Loucy (cell line): ENCODE measurements around the gene GLRX.

Experiments used
- H2AFZ ChIP-seq: fragments of 200-600 bp; sonication (generic); 2 replicates; pipeline ENCODE4 v1.6.0; 2016; ENCODE audit warnings: antibody characterized with exemption, mild to moderate bottlenecking, low read length, moderate library complexity
- H3F3A ChIP-seq: fragments of 200-600 bp; 2 replicates; pipeline ENCODE4 v1.6.0; 2016; ENCODE audit warnings: antibody characterized with exemption, low read depth, mild to moderate bottlenecking
- H3K27me3 ChIP-seq: fragments of 200-600 bp; sonication (generic); 2 replicates; pipeline ENCODE4 v1.6.1; 2014; ENCODE audit warnings: low read length, mild to moderate bottlenecking; ENCODE audit not compliant: insufficient read depth, poor library complexity, severe bottlenecking
- H3K36me3 ChIP-seq: fragments of 200-600 bp; sonication (generic); 2 replicates; pipeline ENCODE4 v1.6.1; 2016; ENCODE audit warnings: low read length; ENCODE audit not compliant: insufficient read depth
- H3K4me1 ChIP-seq: fragments of 200-600 bp; sonication (generic); 2 replicates; pipeline ENCODE4 v1.5.1; 2014; ENCODE audit warnings: low read length, mild to moderate bottlenecking; ENCODE audit not compliant: insufficient read depth, poor library complexity, severe bottlenecking
- H3K4me2 ChIP-seq: fragments of 200-600 bp; sonication (generic); 2 replicates; pipeline ENCODE4 v1.6.0; 2014; ENCODE audit warnings: antibody characterized with exemption, low read length, low read depth, mild to moderate bottlenecking; ENCODE audit not compliant: poor library complexity, severe bottlenecking
- H3K4me3 ChIP-seq: fragments of 200-600 bp; sonication (generic); 2 replicates; pipeline ENCODE4 v1.5.1; 2014; ENCODE audit warnings: low read length, mild to moderate bottlenecking, mixed read lengths; ENCODE audit not compliant: poor library complexity, severe bottlenecking
- H3K79me2 ChIP-seq: fragments of 200-600 bp; sonication (generic); 2 replicates; pipeline ENCODE4 v1.6.1; 2014; ENCODE audit warnings: low read length; ENCODE audit not compliant: insufficient read depth
- H3K9ac ChIP-seq: fragments of 200-600 bp; sonication (generic); 2 replicates; pipeline ENCODE4 v1.6.0; 2014; ENCODE audit warnings: mild to moderate bottlenecking, low read depth, low read length, moderate library complexity; ENCODE audit not compliant: poor library complexity, severe bottlenecking
- H3K9me2 ChIP-seq: fragments of 200-600 bp; sonication (generic); replicated peaks from 2 replicates; pipeline ENCODE4 v1.6.1; 2016; ENCODE audit warnings: low read depth, low read length, mixed read lengths
- H3K9me3 ChIP-seq: fragments of 200-600 bp; sonication (generic); 2 replicates; pipeline ENCODE4 v1.6.1; 2014; ENCODE audit warnings: mild to moderate bottlenecking, antibody characterized with exemption, low read length, low read depth; ENCODE audit not compliant: insufficient read depth
- H4K20me1 ChIP-seq: fragments of 200-600 bp; sonication (generic); 2 replicates; pipeline ENCODE4 v1.6.0; 2014; ENCODE audit warnings: antibody characterized with exemption, low read length, mild to moderate bottlenecking; ENCODE audit not compliant: insufficient read depth, poor library complexity, severe bottlenecking
- CTCF ChIP-seq: fragments of 200-600 bp; sonication (generic); conservative IDR thresholded peaks from 2 replicates; pipeline ENCODE4 v1.5.1; 2014; ENCODE audit warnings: mild to moderate bottlenecking, antibody characterized with exemption, low read length
- EZH2phosphoT487 ChIP-seq: fragments of 200-600 bp; IDR thresholded peaks from 2 replicates; pipeline ENCODE4 v1.6.1; 2018; ENCODE audit warnings: antibody characterized with exemption, mild to moderate bottlenecking, moderate library complexity, borderline replicate concordance

The GLRX gene

GRCh38 chr5:95864456-95864855 lies 41.9 kb upstream of the GLRX start:
- no peaks in the 10 kb centered on the region for H3F3A ChIP-seq
- no peaks in the 10 kb centered on the region for H3K36me3 ChIP-seq
- H2AFZ ChIP-seq, result no peak overlapping the region
- H4K20me1 ChIP-seq, result no peaks in the 10 kb centered on the region
- H3K4me3 ChIP-seq, result no peak overlapping the region
- H3K4me1 ChIP-seq, result peaks cover 12% of the 10 kb centered on the region
- H3K79me2 ChIP-seq, result no peaks in the 10 kb centered on the region
- H3K27me3 ChIP-seq, result no peaks in the 10 kb centered on the region
- H3K9ac ChIP-seq, result no peak overlapping the region
- no peaks in the 10 kb centered on the region for H3K9me2 ChIP-seq
- H3K9me3 ChIP-seq, result no peaks in the 10 kb centered on the region
- H3K4me2 ChIP-seq, result no peak overlapping the region
- TF ChIP-seq EZH2phosphoT487, result no peak
- no peak for TF ChIP-seq CTCF

GRCh38 chr5:95863383-95863757 lies 40.8 kb upstream of the GLRX start:
- H3K79me2 ChIP-seq, result no peaks in the 10 kb centered on the region
- H3K9me2 ChIP-seq, result no peaks in the 10 kb centered on the region
- H4K20me1 ChIP-seq, result no peaks in the 10 kb centered on the region
- H2AFZ ChIP-seq, result no peak overlapping the region
- H3K9me3 ChIP-seq, result no peaks in the 10 kb centered on the region
- H3K4me2 ChIP-seq, result no peak overlapping the region
- TF ChIP-seq EZH2phosphoT487 (no peak), CTCF (no peak)
- no peaks in the 10 kb centered on the region for H3K27me3 ChIP-seq
- no peaks in the 10 kb centered on the region for H3K36me3 ChIP-seq
- H3K9ac ChIP-seq, result no peak overlapping the region
- H3F3A ChIP-seq, result no peaks in the 10 kb centered on the region
- peaks cover 12% of the 10 kb centered on the region for H3K4me1 ChIP-seq
- H3K4me3 ChIP-seq, result no peak overlapping the region

- no peaks in the 10 kb centered on the region for H3F3A ChIP-seq
- H3K9me2 ChIP-seq, result no peaks in the 10 kb centered on the region
- no peaks in the 10 kb centered on the region for H3K9me3 ChIP-seq
- H2AFZ ChIP-seq, result no peak overlapping the region
- H3K4me2 ChIP-seq, result no peak overlapping the region
- H3K4me1 ChIP-seq, result peaks cover 12% of the 10 kb centered on the region
- no peak overlapping the region for H3K9ac ChIP-seq
- no peaks in the 10 kb centered on the region for H3K79me2 ChIP-seq
- TF ChIP-seq CTCF (no peak), EZH2phosphoT487 (no peak)
- H3K4me3 ChIP-seq, result no peak overlapping the region
- no peaks in the 10 kb centered on the region for H3K36me3 ChIP-seq
- no peaks in the 10 kb centered on the region for H4K20me1 ChIP-seq
- H3K27me3 ChIP-seq, result no peaks in the 10 kb centered on the region
Measured at GRCh38 chr5:95862671-95863382, 40.3 kb upstream of the GLRX start.
